Activated CD8-positive, alpha-beta memory T cell treated with anti-CD3 and anti-CD28 coated beads, Interleukin-2, amount 50 U/mL, for 1 hour (primary cell): Measurements from ENCODE around the gene WASHC4.

ENCODE experiments used
- DNase-seq: peaks from one replicate; pipeline ENCODE4 v3.0.0-alpha.2; 2020; ENCODE audit errors: extremely low read depth

Gene WASHC4, protein sequence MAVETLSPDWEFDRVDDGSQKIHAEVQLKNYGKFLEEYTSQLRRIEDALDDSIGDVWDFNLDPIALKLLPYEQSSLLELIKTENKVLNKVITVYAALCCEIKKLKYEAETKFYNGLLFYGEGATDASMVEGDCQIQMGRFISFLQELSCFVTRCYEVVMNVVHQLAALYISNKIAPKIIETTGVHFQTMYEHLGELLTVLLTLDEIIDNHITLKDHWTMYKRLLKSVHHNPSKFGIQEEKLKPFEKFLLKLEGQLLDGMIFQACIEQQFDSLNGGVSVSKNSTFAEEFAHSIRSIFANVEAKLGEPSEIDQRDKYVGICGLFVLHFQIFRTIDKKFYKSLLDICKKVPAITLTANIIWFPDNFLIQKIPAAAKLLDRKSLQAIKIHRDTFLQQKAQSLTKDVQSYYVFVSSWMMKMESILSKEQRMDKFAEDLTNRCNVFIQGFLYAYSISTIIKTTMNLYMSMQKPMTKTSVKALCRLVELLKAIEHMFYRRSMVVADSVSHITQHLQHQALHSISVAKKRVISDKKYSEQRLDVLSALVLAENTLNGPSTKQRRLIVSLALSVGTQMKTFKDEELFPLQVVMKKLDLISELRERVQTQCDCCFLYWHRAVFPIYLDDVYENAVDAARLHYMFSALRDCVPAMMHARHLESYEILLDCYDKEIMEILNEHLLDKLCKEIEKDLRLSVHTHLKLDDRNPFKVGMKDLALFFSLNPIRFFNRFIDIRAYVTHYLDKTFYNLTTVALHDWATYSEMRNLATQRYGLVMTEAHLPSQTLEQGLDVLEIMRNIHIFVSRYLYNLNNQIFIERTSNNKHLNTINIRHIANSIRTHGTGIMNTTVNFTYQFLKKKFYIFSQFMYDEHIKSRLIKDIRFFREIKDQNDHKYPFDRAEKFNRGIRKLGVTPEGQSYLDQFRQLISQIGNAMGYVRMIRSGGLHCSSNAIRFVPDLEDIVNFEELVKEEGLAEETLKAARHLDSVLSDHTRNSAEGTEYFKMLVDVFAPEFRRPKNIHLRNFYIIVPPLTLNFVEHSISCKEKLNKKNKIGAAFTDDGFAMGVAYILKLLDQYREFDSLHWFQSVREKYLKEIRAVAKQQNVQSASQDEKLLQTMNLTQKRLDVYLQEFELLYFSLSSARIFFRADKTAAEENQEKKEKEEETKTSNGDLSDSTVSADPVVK

DNA sequence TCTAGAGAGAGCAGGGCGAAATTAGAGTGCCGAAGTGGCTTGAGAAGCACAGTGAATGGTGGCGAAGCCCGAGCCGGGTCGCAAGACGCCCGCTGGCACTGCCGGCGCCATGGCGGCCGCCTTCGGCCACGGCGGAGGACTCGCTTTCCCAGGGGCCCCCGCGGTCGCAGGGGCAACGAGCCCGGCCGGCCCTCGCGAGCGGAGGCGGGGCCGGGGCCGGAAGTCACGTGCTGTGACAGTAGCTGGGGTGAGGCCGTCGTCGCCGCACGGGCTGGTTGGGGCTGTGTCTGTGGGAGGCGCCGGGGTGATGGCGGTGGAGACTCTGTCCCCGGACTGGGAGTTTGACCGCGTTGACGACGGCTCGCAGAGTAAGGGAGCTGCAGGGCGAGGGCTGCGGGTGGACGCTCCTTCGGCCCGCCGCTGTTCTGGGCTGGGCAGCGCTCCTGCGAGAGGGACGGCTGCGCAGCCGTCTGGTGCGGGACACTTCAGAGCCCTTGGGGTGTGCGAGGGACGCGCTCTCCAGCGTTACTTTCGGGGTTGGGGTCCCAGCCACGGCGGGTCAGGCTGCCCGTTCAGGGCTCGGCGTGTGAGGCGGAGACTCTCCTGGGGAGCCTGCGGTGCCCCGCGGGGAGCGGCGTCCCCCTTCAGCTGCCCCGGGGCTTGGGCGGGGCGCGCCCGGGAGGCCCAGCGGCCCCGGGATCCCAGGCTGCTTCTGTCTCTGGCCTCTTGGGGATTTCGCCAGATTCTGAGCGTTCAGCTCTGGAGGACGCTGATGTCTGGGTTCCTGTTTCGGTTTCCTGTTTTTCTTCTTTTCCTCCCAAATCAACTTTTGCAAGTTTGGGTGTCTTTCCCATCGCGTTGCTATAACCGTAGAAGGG, at the start of gene WASHC4:
Gene WASHC4 (plus strand): TSS at position 238 of the 878 bp plus-strand sequence. CDS start 70 bp downstream, at position 308.
- DNase-seq = peak; percentile 65

DNA sequence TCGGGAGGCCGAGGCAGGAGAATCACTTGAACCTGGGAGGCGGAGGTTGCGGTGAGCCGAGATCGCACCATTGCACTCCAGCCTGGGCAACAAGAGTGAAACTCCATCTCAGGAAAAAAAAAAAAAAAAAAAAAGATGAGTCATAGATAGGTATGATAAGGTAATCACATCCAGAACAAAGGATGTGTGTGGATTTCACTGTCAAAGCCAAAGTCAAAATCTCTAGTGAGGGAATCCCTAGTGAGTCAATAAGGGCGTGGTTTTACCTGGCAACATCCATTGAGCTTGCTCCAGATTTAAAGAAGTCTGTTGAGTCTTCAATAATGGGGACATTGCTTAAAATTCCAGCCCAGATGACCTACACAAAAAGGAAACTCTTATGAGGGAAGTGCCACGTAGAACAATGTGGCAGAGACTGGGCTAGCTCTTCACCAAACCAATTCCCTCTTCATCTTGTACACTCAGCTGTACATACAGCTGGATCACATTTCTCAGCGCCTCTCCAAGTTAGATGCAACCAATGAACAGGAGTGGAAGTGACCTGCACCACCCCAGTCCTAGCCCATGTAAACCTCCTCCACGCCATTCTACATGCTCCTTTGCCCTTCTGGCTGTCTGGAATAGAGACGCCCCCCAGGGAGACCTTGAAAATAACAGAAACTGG, 46.7 kb upstream of the WASHC4 start:
- no peak for DNase-seq

DNA sequence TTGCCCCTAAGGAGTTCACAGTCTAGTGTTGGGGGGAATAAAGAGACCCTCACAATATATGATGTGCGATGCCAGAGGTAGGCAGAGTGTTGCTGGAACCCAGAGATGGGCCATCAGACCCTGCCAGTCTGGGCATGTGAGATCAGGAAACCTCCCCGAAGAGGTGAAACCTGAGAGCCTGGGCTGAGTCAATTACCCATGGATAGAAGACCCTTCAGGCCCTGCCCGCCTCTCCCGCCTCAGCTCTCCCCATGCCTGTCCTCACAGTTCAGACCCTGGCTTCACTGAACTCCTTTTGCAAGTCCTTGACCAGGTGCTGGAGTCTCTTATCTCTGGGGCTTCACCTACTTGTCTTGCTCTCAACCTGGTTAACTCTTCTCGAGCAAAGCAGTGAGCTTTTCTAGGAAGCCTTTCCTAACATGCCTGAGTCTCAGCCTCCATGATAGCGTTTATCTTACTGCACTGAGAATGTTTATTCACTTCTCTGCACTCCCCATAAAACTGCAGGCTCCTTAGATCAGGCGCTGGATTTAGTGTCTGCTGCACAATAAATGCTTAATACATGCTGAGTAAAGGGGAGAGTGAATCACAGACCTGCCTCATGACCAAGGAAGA, 42.9 kb upstream of the WASHC4 start:
- no peak for DNase-seq

DNA sequence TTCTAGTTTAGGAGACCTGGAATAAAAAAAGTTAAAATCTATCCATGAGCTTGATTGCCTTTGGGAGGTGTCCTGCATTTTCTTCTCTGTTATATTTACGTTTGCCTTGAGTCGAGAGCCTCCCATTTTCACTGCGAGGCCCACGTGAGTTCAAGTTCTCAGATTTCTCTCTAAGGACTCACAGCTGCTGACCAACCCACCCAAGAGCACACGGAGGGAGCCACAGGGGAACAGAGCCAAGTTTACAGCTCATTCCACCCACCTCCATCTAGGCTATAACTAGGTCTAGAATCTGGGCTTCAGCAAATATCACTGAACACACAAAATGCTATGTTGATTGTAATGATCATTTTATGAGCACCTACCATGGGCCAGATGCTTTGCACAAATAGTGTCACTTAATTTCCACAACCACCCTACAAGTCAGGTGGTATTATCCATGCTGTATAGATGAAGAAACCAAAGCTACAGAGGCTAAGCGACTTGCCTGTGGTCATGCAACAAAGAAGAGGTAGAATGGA, 40.0 kb upstream of the WASHC4 start:
- DNase-seq = no peak

DNA sequence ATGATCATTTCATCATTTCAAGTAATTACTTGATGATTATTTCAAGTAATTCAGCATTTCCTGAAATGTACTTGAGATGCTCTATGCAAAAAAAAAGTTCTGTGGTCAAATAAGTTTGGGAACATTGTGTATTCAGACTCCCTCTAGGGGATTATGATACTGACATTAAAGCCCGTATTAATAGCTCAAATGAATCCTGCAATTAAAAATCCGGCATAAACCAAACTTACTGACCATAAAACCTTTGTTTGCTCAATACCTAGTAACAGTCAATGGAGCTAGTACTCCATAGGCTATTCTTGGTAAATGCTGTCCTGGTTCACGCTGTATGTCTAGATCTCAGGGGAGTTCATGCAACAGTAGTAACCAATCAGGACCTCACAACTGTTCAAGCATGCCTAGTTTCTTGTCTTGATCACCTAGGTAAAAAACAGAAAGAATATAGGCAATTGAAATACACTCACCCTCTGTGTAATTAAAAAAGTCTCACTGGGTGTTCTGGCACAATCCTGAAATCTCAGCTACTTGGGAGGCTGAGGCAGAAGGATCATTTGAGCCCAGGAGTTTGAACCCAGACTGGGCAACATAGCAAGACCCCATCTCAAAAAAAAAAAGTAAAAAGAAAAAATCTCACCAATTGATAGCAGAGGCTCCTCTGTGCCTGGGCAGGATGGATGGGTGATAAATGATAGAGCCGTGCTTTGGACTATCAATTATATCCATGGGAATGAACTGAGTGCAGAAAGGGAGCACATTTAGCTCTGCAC, 37.4 kb upstream of the WASHC4 start:
- no peak for DNase-seq

DNA sequence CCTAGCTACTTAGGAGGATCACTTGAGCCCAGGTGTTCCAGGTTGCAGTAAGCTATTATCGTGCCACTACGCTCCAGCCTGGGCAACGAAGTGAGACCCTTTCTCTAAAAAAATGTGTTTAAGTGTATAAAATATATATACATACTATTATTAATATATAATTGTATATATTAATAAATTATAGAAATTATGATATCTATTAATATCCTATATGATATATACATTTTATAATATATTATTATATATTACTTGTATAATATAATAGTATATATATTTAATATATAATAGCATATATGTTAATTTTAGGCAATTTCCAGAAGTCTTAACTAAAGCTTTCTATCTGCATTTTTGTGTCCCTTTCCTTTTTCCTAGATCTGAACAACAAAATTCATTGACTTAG, 35.5 kb upstream of the WASHC4 start:
- DNase-seq = no peak

DNA sequence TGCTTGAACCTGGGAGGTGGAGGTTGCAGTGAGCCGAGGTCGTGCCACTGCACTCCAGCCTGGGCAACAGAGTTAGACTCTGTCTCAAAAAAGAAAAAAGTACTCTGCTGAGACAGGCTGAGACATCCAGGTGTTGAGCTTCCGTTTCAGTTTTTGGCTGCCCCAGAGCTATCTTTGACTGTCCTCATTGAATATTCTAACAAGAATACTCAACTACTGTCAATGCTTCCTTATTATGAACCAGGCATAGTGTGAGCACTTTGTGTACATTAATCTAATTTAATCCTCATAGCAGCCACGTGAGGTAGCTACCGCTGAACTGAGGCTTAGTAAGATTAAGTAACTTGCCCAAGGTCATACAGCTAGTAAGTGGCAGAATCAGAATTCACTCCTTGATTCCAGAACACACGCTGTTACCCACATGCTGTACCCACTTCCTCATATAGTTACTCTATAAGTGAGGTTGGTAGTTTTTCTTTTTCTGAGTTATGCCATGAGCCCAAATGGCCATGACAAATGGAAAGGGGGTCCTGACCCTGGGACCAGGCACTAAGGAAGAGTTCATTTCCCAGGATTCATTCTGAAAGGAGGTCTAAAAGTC, 34.5 kb upstream of the WASHC4 start:
- no peak for DNase-seq

DNA sequence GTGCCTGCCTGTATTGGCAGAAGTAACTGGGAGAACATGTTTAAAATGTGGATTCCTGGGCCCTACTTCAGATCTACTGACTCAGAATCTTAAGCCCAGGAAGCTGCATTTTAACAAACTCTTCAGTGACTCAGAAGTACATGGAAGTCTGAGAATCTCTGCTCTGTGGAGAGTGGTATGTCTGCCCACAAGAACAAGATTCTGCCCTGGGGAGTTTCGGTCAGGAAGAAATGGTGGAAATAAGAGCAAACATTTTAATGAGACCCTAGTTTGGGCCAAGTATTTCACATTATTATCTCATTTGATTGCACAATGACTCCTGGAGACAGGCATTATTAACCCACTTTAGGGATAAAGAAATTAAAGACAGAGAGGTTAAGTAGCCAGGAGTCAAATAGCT, 31.4 kb upstream of the WASHC4 start:
- no peak for DNase-seq

DNA sequence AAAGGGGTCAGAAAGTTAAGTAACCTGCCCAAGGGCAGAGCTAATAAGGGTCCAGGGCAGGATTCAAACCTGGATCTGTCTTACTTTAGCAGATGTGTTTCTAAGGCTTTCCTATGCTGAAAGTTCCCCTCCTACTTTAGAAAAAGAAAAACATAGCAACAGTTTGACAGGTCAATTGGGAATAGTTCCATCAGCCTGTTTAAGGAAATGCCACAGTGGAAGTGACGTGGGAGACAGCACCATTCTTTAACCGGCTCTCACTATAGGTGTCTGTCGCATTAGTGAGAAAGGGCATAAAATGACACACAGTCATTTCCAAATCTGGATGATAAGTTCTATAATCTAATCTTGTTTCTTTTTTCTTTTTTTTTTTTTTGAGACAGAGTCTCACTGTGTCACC, 30.6 kb upstream of the WASHC4 start:
- no peak for DNase-seq

DNA sequence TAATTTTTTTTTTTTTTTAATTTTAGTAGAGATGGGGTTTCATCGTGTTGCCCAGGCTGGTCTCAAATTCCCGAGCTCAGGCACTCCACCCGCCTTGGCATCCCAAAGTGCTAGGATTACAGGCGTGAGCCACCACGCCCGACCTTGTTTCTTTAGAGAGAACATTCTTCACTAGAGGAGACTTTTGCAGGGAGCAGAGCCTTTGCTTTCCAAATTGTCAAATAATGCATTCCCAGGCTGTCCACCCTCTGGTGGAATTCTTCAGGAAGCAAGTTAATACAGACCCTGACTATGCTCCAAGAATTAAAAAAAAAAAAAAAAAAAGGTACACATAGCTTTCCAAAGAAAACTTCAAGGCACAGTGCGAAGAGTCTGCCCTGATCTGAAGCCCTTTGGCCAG, 30.1 kb upstream of the WASHC4 start:
- DNase-seq = no peak

DNA sequence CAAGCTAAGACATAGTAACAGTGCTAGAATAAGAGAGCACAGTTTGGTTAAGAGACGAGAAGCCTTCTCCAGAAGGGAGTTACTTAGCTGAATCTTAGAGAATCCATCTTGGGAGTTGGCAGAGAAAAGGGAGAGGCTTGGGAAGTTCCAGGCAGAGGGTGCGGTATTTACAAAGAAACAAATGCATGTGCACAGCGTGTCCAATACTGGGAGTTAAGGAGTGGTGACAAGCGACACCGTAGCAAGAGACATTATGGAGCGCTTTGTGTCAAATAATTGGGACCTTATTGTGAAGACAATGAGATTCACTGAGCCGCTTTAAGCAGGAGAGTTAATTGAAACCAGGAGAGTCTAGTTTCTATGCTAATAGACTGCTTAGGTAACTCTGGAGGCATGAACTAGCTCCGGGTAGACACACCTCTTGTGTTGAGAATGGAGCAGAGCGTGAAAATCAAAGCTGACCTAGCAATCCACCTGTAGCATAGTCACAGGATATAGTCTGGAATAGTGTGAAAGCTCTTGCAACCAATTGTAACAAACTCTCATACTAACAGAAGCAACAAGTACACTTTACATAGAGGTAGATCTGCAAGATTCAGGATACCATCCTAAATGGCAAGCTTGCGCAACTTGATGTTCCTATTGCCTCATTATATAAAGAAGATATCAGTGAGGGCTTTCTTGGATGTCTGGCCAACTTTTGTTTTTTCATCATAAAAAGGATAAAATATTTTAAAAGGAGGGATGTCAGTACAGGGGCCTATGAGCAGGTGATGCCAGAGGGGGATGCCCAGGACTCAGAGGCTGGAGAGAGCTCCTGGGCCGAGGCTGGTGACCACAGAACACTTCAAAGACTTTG, 28.6 kb upstream of the WASHC4 start:
- no peak for DNase-seq

DNA sequence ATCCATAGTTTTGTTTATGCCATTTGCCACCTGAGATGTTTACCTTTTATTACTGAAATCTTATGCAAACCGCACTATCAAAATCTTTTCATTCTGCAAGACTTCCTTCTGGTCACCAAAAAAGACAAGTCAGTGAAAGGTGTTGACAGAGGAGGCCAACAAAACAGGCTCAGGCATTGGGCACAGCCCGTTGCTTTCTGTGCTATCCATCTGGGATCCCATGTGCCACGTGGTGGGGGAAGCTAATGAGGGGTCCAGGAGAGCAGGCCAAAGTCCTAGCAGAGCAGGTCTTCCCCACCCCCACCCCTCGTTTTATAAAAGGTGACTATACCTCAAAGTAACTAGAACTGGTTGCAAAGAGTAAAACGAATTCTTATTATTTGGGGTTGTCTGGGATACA, 24.5 kb upstream of the WASHC4 start:
- no peak for DNase-seq

DNA sequence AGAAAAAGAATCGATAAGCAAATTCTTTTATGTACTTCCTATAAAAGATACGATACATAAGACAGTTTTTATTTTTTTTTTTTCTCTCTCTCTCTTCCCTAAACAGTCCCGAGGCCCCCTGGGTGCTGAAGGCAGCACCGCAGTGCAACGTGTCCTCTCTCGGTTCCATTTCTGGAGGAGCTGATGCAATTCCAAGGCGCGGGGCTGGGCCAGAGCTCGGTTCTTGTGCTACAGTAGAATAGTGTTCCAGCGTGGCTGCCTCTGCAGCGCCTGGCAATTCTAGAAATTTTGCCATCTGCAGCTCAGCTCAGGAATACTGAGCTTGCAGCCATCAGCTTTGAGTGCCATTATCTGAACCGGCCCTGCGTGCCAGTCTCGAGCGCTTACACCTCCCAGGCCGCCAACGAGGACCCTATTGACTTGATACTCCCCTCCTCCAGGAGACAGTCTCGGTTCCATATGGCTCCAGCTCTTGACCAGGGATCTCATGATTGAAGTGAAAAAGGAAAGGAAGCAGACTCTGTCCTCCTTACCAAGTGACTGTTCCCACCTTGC, 23.9 kb upstream of the WASHC4 start:
- DNase-seq = no peak

DNA sequence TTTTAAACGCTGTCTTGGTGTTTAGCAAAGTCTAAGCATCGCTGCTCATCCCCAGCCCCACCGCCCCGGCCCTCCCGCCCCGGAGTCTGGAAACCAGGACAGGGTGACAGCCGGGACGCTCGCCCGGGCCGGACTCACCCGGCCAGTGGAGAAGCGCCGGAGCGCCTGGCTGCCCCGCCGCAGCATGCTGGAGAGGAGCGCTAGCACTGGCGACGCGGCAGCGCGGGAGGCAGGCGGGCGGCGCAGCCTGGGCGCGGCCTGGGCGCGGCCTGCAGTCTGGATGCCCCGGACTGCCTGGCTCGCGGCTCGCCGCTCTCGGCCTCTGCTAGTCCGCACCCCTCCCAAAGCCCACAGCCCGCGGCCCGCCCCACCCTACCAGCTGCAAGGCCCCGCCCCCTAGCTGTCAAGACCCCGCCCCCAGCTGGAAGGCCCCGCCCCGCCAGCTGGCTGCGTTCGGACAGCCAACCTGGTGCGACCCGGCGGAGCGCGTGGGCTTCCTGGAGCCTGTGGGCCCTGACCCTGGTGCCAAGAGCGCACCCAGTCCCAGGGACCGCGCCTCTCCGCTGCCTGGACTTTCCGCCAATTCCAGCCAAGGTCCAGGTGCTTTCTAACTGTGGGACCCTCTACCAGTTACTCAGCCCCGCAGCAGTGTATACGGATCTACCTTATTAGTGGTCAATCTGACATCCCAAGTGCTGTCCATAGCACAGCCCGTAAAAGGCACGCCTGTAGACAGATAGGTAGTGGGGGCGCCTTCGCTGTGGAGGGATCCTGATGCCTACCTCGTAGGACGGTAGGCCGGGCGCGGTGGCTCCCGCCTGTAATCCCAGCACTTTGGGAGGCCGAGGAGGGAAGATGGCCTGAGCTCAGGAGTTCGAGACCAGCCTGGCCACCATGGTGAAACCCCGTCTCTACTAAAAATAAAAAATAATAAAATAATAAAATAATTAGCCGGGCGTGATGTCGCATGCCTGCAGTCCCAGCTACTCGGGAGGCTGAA, 23.0 kb upstream of the WASHC4 start, which contains the start of gene ALDH1L2:
Gene ALDH1L2 (minus strand): TSS at position 208 of the 1,000 bp plus-strand sequence. CDS start 22 bp downstream, at position 186.
- no peak for DNase-seq

DNA sequence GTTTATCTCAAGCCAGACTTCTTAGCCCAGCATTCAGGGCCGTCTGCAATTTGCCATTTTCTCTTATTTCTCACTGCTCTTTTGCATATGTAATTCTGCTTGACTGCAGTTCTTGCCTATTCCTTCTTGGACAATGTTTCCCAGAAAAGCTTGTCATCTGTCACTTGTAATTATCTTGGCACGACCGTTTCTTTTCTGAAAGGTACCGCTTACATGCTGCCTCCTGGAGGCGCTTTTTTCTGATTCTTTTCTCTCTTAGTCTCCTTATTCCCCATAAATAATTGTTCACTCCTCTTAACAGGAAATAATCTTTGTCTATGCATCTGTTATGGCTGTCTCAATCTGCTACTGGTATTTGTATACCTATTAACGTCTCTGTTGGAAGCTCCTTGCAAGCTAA, 22.0 kb upstream of the WASHC4 start:
- no peak for DNase-seq

DNA sequence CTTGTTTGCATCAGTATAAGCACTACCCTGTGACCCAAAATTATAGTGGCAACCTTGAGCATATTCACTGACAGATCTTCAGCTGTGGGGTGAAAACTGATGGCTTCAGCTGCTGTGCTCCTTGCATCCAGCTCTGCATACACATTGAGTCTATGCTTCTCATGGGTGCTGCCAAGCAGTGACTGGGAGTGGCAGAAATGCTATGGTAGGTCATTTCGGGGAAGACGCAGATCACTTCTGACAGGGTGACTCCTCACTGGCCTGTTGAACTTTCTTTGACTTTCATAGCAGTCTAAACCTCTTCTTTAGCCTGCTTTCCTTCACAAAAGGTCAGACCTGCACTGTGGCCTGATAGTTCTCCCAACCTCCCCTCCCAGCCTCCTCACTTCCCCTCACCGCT, 17.7 kb upstream of the WASHC4 start:
- DNase-seq = no peak
